ENCODE data around the gene TFF3. TPM values are rescaled to one million over a fixed set of nuclear protein-coding genes. Genes with fewer than 3 reads are reported as not detected.

Gene TFF3, protein sequence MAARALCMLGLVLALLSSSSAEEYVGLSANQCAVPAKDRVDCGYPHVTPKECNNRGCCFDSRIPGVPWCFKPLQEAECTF
- not detected in 2 replicates for total RNA-seq (2021)
- Bru-seq, nascent RNA = not detected
- BruChase-seq, experiment 1, labeled RNA remaining after a 2-hour chase = percentile 13 among the genes with signal in this experiment
- not detected for BruChase-seq, experiment 2, labeled RNA remaining after a 6-hour chase
- long read RNA-seq = 0 reads

DNA sequence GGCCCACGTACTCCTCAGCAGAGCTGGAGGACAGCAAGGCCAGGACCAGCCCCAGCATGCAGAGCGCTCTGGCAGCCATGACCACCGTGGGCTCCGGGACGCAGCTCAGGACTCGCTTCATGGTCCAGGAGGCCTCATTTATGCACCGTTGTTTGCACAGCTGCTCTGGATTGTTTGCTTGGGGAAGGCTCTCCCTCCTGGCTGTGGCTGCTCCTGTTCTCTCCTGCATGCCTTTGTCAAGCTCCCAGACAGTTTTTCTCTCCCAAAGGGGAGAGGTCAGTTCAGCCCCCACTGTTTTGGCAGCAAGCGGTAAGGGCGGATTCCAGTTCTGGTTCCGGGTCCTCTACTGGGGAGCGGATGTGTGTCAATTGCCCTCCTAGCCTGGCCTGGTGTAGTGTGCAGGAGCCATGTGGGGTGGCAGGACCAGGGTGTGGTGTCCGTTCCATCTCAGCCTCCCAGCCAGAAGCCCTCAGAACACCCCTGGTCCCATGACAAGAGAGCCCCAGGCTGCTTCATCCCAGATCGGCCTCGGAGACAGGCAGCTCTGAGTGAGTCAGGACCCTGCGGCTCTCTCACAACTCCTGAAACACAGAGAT lies at the start of gene TFF3:
Gene TFF3, minus strand, starts transcription at position 114 of the 596 bp plus-strand sequence. Its CDS starts 35 bp downstream, at position 79.
- H3K27ac ChIP-seq (ENCODE audit: low read depth, low read length, poor library complexity, severe bottlenecking) = no peak within 1 kb of the TSS
- no peaks in the 10 kb centered on the region for H3K36me3 ChIP-seq (ENCODE audit: insufficient read depth, low read length, poor library complexity, severe bottlenecking)
- no peak for DNase-seq (ENCODE audit: low spot score)

DNA sequence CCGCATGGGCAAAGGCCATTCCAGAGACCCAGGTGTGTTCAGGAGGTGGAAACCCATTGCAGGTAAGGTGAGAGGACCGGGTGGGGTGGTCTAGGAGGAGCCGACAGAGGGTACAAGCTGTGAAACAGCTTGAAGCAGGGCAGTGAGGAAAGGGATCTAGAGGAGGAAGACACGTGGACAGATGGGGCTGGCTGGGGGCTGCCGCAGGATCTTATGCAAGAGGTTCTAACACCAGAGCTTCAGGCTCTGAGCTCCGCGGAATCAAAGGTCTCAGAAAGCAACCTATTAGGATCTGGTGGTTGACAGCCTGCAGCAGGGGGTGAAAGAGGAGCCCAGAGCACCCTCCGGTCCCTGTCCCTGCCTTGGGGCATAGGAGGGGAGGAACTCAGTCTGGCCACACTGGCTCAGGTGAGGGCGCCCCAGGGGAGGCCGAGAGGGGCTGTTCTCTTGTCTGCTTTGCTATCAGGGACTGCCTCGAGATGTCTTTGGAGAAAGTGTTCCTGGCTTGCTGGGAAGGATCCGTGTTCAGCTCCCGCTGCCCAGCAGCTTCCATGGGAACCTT lies 49.2 kb upstream of the TFF3 start:
- intact Hi-C loops (cut with micrococcal nuclease; ENCODE audit: unreplicated experiment) = no loop called here
- H3K27me3 ChIP-seq (replicated peaks; ENCODE audit: insufficient read depth, low read depth, low read length, poor library complexity) = no peaks in the 10 kb centered on the region
- no peak for DNase-seq (ENCODE audit: low spot score)
- ChIA-PET POLR2A (ENCODE audit: low non-redundant PET) (no interaction called here), CTCF (no interaction called here)
- no peak for TF ChIP-seq EZH2 (IDR thresholded peaks at IDR 0.05; ENCODE audit: borderline replicate concordance, low read depth, low read length, poor library complexity, severe bottlenecking)
- TF ChIP-seq, protein P1, sequence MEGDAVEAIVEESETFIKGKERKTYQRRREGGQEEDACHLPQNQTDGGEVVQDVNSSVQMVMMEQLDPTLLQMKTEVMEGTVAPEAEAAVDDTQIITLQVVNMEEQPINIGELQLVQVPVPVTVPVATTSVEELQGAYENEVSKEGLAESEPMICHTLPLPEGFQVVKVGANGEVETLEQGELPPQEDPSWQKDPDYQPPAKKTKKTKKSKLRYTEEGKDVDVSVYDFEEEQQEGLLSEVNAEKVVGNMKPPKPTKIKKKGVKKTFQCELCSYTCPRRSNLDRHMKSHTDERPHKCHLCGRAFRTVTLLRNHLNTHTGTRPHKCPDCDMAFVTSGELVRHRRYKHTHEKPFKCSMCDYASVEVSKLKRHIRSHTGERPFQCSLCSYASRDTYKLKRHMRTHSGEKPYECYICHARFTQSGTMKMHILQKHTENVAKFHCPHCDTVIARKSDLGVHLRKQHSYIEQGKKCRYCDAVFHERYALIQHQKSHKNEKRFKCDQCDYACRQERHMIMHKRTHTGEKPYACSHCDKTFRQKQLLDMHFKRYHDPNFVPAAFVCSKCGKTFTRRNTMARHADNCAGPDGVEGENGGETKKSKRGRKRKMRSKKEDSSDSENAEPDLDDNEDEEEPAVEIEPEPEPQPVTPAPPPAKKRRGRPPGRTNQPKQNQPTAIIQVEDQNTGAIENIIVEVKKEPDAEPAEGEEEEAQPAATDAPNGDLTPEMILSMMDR (conservative IDR thresholded peaks at IDR 0.05; ENCODE audit: low read depth, low read length) = no peak
- H3K4me1 ChIP-seq (ENCODE audit: insufficient read depth, low read length, poor library complexity, severe bottlenecking) = peaks cover 3% of the 10 kb centered on the region
- H3K9me3 ChIP-seq (ENCODE audit: low read depth, low read length, poor library complexity, severe bottlenecking) = peaks cover 5% of the 10 kb centered on the region
- no peaks in the 10 kb centered on the region for H3K36me3 ChIP-seq (ENCODE audit: insufficient read depth, low read length, poor library complexity, severe bottlenecking)
- no TSS peak for BruUV-seq (replicated peaks)
- H3K4me3 ChIP-seq (ENCODE audit: low read depth, low read length, poor library complexity, severe bottlenecking) = no peak overlapping the region
- H3K27ac ChIP-seq (ENCODE audit: low read depth, low read length, poor library complexity, severe bottlenecking) = no peak overlapping the region

More for the DNA sequence above, at the start of gene TFF3:
- TF ChIP-seq, protein P1 (conservative IDR thresholded peaks at IDR 0.05; ENCODE audit: low read depth, low read length) = no peak
- TF ChIP-seq EZH2 (IDR thresholded peaks at IDR 0.05; ENCODE audit: borderline replicate concordance, low read depth, low read length, poor library complexity, severe bottlenecking) = no peak
- no peaks in the 10 kb centered on the region for H3K4me1 ChIP-seq (ENCODE audit: insufficient read depth, low read length, poor library complexity, severe bottlenecking)
- POLR2A ChIA-PET (ENCODE audit: low non-redundant PET) = no interaction called here
- intact Hi-C loops (cut with micrococcal nuclease; ENCODE audit: unreplicated experiment) = no loop called here
- H3K4me3 ChIP-seq (ENCODE audit: low read depth, low read length, poor library complexity, severe bottlenecking) = no peak within 1 kb of the TSS
- no TSS peak for BruUV-seq (replicated peaks)
- no peaks in the 10 kb centered on the region for H3K9me3 ChIP-seq (ENCODE audit: low read depth, low read length, poor library complexity, severe bottlenecking)
- no peaks in the 10 kb centered on the region for H3K27me3 ChIP-seq (replicated peaks; ENCODE audit: insufficient read depth, low read depth, low read length, poor library complexity)
- CTCF ChIA-PET = no interaction called here

DNA sequence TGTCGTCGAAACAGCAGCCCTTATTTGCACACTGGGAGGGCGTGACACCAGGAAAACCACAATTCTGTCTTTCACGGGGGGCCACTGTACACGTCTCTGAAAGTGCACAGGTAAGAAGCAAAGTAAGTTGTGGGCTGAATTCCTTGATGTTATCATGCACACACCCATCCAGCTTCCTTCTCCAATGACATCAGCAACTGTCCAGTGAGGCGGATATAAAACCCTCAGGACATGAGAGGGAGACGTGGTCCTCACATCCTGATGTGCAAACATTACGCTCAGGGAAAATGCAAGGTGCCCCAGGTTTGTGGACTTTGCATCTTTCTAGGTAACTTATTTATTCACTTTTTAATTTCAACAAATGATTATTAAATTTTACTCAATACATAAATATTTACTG lies 48.1 kb upstream of the TFF3 start:
- CTCF ChIA-PET = no interaction called here

More for the DNA sequence above, 48.1 kb upstream of the TFF3 start:
- BruUV-seq (replicated peaks) = no TSS peak
- Histone ChIP-seq H3K9me3 (ENCODE audit: low read depth, low read length, poor library complexity, severe bottlenecking) (peaks cover 5% of the 10 kb centered on the region), H3K27ac (ENCODE audit: low read depth, low read length, poor library complexity, severe bottlenecking) (no peak overlapping the region), H3K4me1 (ENCODE audit: insufficient read depth, low read length, poor library complexity, severe bottlenecking) (peaks cover 3% of the 10 kb centered on the region), H3K4me3 (ENCODE audit: low read depth, low read length, poor library complexity, severe bottlenecking) (no peak overlapping the region), H3K36me3 (ENCODE audit: insufficient read depth, low read length, poor library complexity, severe bottlenecking) (no peaks in the 10 kb centered on the region), H3K27me3 (replicated peaks; ENCODE audit: insufficient read depth, low read depth, low read length, poor library complexity) (no peaks in the 10 kb centered on the region)
- POLR2A ChIA-PET (ENCODE audit: low non-redundant PET) = no interaction called here
- TF ChIP-seq EZH2 (IDR thresholded peaks at IDR 0.05; ENCODE audit: borderline replicate concordance, low read depth, low read length, poor library complexity, severe bottlenecking) = no peak
- TF ChIP-seq, protein P1 (conservative IDR thresholded peaks at IDR 0.05; ENCODE audit: low read depth, low read length) = no peak
- DNase-seq (ENCODE audit: low spot score) = no peak
- intact Hi-C loops (cut with micrococcal nuclease; ENCODE audit: unreplicated experiment) = no loop called here

Data from A673 (cell line).